LHCN-M2 (cell line): ENCODE data around the gene PRKCD. TPM values are rescaled to one million over a fixed set of nuclear protein-coding genes. Genes with fewer than 3 reads are reported as not detected.

ENCODE experiments used
- DNase-seq: peaks from one replicate; pipeline ENCODE4 v3.0.0-alpha.2; 2012; ENCODE audit warnings: low read depth
- total RNA-seq: library from RNA; depleted of rRNA; stranded (reverse); fragments of >200 nt; gene quantifications from 2 replicates; pipeline ENCODE4 v1.2.3, GENCODE V29; 2014; rRNA removed

PRKCD gene
- total RNA-seq, 1 experiment from 2014 or later, result 8.0 TPM

- DNase-seq, result no peak
Observed at GRCh38 chr3:53231532-53232511, 70.8 kb downstream of the PRKCD start.

DNA sequence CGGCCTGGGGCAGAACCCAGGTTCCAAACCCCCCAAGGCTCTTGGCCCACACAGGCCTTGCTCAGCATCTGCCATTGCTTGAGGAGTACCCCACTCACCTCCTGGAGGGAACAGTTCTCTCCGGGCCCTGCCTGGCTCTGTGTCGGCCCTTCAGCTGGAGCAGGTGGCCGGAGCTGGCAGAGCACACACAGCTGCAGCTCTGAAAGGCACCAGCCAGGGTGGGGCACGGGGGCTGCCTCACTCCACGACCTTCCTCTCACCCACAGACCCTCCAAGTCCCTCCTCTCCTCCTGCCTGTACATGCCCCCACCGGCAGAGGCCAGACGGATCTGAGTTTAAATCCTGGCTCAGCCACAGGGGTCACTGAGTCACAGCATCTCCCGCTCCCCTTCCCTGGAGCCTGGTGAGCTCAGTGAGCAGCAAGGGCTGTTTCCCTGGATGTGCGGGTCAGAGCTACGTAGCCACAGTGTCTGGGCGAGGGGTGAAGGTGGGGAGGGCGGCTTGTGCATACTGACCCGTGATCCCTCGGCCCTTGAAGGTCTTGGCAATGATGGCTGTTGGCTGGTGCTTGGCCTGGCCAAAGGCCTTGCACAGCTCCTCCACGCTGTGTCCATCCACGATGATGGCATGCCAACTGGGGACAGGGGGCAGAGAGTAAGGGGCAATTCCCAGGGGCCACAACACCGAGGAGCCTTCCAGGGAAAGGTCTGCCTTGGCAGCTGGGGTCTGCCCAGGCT, 71.8 kb downstream of the PRKCD start:
- DNase-seq, result no peak

DNA sequence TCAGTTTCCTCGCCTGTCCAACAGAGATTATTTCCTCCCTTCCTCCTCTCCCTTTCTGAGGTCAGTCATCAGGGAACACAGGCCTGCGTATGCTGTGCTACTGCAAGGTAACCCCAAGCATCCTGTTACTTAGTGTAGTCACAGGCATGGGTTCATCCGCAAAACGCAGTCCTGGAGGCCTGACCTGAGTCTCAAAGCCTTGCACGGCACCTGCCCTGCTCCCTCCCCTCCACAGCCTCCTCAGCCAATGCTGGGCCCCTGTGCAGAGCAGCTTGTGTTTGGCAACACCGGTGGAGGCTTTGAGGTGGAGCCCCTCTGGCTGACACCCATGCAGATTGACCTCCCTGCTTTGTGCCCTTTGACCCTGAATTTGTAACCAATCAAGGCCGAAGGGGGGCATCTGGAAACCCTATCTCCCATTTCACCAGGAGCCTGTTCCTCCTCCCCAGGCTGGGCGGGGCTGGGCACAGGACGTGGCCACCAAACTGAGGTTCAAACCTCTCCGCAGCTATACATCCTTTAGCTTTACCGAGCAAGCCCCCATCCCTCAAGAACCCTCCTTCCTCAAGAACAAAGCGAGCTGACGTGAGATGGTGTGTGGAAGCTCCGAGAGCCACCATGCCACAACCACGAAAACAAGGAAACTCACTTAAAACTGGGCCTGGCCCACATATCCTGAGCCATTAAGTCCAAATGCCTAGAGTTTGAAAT, 73.3 kb downstream of the PRKCD start:
- DNase-seq, result no peak

DNA sequence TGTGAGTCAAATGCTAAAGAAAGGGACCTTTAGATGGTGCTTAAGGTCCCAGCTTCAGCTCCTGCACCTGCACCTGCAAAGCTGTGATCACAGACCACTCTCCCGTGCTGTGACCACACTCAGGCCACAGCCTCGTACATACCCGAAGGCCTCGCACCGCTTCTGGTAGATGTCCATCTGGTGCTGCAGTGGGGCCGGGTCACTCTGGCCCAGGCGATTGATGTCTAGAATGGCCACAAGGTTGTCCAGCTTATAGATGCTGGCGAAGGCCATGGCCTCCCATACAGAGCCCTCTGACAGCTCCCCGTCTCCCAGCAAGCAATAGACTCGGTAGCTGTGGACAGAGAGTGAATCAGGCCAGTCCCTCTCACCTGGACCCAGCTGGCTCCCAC, 73.8 kb downstream of the PRKCD start:
- no peak for DNase-seq

DNA sequence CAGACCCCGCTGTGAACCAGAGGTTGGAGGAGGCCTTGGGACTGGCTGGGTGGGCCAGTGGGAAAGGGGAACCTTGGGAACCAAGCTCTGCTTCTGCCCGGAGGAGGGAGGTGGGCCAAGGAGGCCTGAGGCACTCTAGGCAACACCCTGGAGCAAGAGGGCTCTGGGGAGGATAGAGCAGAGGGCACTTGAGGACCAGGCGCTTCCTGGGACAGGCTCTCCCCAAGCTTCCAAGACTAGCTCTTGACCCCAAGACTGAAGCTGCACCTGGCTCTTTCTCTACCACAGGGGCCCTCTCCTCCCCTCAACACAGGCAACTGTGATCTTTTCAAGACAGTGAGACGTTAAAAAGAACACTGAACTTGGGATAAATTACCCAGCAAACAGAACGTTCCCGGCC, 74.5 kb downstream of the PRKCD start:
- no peak for DNase-seq

GRCh38 chr3:53236112-53236841, 75.3 kb downstream of the PRKCD start:
- DNase-seq, result peak; percentile 79

GRCh38 chr3:53238051-53238850, 77.2 kb downstream of the PRKCD start:
- peak; percentile 91 for DNase-seq

DNA sequence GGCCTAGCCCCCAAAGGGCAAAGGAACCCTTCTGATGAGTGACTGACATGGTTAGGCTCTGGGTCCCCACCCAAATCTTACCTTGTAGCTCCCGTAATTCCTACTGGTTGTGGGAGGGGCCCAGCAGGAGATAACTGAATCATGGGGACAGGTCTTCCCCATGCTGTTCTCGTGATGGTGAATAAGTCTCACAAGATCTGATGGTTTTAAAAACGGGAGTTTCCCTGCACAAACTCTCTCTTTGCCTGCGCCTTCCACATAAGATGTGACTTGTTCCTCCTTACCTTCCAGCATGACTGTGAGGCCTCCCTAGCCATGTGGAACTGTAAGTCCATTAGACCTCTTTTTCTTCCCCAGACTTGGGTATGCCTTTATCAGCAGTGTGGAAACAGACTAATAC, 77.9 kb downstream of the PRKCD start:
- no peak for DNase-seq

DNA sequence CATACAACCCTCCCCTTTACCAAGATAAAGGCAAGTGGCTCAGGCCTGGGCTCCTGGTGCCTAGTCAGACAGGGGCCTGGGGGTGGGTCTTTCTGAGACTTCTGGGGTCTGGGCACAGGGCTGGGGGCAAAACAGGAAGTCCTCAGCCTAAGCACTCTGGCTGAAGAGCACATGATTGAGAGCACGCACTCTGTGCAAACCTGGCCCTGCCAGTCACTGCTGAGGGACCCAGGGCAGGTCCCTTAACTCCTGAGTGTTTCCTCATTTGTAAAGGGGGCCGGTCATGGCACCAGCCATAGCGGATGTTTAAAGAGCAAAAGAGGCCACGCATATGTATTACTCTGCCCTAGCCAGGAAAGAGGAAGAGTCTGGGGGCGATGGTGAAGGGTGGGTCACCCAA, 78.8 kb downstream of the PRKCD start:
- no peak for DNase-seq

DNA sequence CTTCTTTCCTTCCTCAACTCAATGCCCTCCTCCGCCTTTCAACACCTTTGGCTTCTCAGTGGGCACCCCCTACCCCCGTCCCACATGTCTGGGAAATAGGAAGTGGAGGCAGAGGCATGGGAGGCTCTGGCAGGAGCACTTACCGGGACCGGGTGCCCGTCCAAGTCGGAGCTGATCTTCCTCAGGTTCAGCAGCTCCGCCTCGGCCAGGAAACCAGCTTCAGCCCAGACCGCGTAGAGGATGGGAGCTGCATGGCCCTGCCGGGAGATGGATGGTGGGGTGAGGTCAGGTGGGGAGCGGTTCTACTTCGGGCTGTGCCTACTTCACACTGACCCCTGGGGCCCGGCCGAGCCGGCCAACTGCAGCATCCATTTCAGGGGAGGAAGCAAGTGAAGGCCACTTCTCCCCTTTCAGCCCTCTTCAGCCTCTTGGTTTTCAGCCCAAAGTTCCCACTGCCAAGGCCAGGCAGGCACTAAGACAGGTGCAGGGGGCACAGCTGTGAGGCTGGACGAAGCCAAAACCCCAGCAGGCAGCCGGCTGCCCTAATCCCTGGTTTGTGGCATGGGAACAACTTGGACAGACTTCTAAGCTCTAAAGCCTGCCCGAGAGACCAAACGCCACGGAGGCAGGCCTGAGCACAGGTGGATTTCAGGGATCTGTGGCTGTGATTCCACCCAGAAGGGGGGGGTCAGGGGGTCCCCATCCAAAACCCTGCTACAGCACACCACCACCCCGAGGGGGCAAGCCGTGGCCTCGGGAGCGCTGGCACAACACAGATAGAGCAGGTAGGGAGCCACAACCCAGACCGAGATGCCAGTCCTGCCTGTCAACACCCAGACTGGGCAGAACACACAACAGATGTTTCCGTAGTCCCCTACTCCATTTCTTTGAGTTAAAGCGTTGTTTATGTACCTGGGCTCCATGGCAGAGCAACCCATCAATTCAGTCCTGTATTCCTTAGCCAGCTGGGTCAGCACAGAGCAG, 80.3 kb downstream of the PRKCD start:
- DNase-seq, result peak; percentile 49

DNA sequence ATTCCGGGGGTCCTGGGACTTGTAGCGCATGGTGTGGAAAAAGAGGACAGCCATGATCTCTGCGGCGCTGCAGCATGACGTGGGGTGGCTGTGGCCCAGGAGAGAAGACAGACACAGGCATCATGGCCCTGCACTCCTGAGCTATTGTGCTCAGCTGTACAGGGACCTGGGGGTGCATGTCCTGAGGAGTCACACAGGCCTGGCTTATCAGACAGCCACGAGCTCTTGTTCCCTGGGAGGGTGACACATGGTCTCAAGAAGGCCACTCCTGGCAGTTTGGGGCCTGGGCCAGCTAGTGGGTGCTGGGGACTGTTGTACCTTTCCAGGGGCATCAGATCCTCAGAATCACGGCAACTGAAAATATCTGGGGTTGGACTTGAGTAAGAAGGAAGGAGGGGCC, 81.1 kb downstream of the PRKCD start:
- DNase-seq, result no peak

Other genes with a start within 250 kb of the PRKCD start
- gene SFMBT1, start 115.1 kb upstream of the PRKCD start, total RNA-seq, result 5.3 and 5.8 TPM in 2 replicates
- gene RFT1, start 30.8 kb upstream of the PRKCD start, total RNA-seq, result 23.2 and 31.6 TPM in 2 replicates
- gene TKT, start 94.8 kb downstream of the PRKCD start, total RNA-seq, result 212 and 235 TPM in 2 replicates
- 12.2 and 13.4 TPM in 2 replicates for gene DCP1A, start 186.3 kb downstream of the PRKCD start, total RNA-seq